ENCODE results near the gene HSPA5.
"Not testable (repeated sequence)": the region's sequence is repeated elsewhere in the genome, so short reads cannot be mapped to it uniquely, and the experiment has no call there.

HSPA5 gene

DNA sequence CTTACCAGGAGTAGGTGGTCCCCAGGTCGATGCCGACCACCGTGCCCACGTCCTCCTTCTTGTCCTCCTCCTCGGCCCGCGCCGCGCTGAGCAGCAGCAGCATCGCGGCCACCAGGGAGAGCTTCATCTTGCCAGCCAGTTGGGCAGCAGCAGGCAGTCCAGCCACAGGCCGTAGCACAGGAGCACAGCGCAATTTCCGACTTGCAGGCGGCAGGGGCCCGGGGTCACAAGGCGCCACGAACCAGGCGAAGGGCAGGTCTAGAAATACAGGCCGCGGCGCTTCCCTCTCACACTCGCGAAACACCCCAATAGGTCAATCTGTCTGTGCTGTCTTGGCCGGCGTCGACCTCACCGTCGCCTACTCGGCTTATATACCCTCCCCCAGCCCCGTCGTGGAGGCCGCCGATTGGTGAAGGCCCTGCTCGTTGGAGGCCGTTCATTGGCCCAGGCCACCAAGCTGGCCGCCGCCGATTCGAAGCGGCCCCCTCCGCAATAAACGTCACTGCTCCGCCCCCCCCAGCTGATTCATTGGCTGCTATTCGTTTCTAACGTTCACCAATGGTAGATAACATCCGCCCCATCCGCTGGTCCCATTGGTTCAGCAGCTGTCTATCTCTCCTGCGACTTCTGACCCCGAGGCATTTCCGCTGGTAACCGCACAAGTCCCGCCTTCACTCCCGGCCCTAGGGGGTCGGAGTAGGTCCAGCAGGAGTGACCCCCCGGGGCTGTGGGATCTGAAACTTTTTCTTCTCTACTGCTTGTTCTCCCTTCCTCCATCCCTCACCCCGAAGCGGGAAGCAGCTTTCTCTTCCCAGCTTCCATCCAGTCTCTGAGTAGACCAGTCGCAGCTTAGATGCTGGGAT, at the start of gene HSPA5:
Gene HSPA5, minus strand, starts transcription at position 344 of the 863 bp plus-strand sequence. Its CDS starts 217 bp downstream, at position 127.
- DNase-seq: peak; percentile 100

DNA sequence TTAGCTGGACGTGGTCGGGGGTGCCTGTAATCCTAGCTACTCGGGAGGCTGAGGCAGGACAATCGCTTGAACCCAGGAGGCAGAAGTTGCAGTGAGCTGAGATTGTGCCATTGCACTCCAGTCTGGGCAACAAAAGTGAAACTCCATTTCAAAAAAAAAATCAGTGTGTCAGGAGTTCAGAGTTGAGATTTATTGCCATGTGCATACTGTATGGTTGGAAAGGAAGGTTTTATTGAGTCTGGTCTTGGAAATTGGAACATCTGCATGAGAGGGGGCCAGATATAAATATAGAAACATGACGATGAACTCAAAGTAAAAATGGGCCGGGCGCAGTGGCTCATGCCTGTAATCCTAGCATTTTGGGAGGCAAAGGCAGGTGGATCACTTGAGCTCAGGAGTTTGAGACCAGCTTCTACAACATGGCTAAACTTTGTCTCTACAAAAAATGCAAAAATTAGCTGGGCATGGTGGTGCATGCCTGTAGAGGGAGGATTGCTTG, 45.8 kb upstream of the HSPA5 start:
- not testable (repeated sequence) for DNase-seq

DNA sequence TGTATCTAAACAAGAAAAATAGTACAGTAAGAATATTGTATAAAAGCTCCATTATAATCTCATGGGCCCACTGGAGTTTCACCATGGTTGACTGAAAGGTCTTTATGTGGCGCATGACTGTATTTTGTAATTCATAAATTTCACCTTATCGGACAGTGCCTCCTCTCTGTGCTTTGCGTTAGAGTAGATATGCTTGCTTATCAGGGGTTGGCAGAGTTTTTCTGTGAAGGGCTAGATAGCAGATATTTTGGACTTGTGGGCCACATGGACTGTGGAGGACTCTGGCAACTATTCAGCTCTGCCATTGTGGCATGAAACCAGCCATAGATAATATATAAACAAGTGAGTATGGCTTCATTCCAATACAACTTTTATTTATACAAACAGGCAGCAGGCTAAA, 43.7 kb upstream of the HSPA5 start:
- DNase-seq: no peak

DNA sequence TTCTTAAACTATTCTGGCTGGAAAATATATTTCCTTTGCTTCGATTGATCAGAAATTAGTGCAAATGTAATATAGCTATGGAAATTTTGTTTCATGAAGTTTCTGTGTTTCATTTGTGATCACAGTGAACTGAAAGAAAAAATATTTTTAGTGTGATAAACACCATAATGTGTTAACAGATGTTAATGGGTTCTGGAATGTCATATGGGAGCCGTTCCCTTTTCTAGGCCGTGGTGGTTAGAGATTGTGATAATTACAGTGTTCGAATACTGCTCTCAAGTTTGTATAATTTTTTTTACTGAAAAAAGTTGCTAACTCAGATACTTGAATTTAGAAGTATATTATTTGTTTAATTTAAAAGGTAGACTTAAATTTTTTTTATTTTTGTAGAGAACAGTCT, 39.8 kb upstream of the HSPA5 start:
- peak; percentile 15 for DNase-seq

DNA sequence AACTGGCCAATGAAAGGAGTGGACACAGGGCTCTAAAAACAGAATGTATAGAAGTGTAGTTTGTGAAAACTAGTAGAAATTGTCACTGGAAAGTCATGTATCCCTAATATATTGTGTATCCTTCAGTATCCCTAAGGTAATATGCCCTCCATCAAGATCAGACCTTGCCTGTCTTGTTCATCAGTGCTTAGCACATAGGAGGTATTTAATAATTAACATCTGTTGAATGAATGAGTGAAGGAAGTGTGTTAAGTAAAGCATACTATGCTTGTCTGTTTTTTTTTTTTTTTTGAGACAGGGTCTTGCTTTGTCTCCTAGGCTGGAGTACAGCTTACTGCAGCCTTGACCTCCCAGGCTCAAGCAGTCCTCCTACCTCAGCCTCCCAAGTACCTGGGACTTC, 36.3 kb upstream of the HSPA5 start:
- DNase-seq: no peak

DNA sequence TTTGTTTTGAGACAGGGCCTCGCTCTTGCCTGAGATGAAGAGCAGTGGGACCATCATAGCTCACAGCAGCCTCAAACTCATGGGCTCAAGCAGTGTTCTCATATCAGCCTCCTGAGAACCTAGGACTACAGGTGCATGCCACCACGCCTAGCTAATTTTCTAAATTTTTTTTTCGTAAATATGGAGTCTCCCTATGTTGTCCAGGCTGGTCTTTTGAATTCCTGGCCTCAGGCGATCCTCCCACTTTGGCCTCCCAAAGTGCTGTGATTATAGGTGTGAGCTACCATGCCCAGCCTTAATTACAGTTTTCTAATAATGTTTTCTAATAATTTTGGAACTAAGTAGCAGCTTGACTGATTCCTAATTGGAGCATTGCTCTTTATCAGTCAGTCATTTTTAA, 35.6 kb upstream of the HSPA5 start:
- DNase-seq: no peak

DNA sequence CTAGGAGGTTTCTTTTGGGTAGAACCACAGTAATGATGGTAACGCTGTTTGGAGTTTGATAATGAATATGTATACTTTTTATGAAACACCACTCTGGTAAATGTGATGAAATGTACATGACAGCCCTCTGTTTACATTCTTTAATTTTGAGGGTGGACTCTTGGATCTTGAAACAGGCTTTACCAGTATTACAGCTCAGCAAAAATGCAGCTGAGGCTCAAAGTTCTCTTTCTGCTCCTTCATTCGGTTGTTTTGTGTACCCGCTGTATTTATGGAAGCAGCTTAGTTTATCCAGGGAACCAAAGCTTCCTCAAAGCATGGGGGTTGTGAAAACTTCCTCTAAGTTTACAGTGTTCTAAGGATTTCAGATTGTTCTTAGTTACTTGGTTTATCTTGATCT, 31.6 kb upstream of the HSPA5 start:
- DNase-seq: no peak

DNA sequence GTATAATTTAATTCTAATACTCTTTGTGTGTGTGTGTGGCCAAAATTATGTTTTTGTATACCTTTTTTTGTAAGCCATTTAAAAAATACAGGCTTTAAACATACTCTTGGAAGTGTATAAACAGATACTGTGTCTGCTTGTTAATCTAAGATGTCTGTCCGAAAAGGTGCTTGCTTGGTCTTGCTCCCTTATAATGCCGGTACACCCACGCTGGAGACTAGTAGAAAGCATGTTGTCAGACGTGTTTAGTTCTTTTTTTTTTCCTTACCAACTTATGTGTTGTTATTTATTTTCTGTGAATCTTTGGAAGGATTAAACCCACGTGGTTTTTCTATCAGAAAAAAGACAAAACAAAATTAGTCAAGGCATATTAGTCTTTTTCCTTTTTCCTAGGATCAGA, 29.9 kb upstream of the HSPA5 start:
- DNase-seq: no peak

DNA sequence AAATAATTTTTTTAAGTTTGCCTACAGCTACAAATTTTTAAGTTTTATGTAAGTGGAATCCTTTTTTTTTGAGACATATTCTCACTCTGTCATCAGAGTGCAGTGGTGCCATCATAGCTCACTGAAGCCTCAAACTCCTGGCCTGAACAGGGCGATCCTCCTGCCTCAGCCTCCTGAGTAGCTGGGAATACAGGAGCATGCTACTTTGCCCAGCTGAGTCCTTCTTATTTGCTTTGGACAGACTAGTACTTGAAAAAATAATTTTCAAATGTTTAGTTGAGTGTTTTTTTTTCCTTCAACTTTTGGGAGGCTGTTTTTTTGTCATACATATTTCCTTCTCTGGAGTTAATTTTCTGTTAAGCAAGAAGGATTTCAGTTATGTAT, 27.9 kb upstream of the HSPA5 start:
- DNase-seq: no peak

DNA sequence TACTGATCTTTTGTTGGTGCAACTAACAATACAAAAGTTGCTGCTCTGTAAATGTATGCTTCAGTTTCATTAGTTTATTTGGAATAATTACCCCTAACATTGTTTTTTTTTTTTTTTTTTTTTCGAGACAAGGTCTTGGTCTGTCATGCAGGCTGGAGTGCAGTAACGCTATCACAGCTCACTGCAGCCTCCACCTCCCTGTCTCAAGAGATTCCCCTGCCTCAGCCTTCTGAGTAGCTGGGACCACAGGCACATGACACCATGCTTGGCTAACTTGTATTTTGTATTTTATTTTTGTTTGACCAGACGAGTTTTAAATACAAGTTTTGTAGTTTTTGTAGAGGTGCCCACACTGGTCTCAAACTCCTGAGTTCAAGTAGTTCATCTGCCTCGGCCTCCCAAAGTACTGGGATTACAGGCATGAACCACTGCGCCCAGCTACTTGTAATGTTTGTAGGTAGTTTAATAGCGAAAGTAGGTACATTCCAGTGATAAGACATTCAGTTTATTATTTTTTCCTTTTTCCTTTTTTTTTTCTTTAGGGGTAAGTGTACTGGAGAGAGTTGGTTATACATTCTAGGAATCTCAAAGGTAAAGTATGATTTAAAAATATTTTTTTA, 27.4 kb upstream of the HSPA5 start:
- no peak for DNase-seq

DNA sequence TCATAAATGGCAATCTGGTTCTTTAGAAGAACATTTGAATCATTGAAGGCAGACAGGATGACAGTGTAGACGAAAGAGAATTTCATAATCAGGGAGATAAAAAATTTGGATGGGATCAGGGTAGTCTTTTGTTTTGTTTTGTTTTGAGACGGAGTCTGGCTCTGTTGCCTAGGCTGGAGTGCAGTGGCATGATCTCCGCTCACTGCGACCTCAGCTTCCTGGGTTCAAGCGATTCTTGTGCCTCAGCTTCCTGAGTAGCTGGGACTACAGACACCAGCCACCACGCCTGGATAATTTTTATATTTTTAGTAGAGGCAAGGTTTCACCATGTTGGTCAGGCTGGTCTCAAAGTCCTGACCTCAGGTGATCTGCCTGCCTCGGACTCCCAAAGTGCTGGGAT, 22.9 kb upstream of the HSPA5 start:
- not testable (repeated sequence) for DNase-seq

DNA sequence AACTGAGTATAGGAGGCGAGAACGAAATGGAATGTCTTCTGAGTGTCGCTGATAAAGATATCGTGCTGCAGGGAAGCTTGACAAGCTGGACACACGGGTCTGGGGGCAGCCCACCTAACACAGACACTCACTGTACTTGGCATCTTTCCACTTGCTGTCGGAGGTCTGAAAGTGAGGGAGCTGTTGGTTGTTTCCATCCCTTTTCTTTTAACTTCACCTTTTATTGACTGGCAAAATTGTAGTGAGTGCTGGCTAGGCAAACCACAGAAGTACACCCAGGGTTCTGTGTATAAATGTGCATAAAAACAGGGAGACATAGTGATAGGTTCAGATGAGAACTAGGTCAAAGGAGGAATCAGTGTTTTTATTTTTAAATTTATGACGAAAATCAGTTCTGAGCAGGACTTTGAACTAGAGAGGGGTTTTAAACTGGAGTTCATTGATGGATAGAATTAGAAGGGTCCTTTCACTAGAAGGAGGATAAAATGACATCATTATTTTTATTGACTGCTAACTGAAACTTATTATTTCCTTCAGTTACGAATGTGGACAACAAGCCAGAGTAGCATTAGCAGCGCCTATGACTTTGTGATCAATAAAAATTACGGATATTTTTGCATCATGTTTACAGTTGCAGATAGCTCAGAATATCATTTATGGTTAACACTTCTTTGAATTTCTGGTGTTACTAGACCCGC, 21.3 kb upstream of the HSPA5 start:
- no peak for DNase-seq

DNA sequence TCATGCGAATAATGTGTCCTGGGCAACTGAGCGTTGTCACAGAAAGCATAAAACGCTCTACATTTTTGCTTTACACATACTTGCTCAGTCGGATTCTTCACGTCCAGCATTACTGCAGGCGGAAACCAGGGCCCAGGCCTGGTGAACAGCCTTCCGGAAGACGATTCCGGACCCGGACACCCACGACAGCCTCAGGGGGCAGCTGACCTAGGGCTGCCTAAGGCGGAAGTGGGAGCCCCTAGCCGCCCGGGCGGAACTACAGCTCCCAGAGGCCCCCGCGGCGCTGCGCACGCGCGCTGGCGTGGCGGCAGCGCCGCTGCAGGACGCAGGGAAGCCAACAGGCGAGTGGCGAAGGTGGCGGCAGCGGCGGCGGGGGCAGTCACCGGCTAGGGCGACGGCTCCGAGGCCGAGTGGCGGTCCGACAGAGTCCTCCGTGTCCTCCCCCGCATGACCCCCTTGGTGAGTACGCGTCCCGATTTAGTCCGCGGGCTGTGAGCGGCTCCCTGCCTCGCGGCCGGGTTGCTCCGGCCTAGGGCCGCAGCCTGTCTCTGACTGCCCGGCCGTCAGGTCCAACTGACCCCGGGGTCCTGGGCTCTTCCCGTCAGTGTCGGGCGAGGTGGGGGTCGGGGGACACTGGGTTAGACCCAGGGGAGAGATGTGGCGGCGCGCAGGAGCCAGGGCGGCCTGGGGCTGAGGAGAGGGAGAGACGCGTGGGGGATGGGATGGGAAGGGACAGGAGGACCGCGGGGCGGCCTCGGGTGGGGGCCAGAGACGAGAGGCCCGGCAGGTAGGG, 20.6 kb upstream of the HSPA5 start, which contains the start of gene GAPVD1:
Gene GAPVD1, plus strand, starts transcription at position 326 of the 793 bp plus-strand sequence. CDS start 37,096 bp downstream, outside the sequence.
- peak; percentile 98 for DNase-seq

DNA sequence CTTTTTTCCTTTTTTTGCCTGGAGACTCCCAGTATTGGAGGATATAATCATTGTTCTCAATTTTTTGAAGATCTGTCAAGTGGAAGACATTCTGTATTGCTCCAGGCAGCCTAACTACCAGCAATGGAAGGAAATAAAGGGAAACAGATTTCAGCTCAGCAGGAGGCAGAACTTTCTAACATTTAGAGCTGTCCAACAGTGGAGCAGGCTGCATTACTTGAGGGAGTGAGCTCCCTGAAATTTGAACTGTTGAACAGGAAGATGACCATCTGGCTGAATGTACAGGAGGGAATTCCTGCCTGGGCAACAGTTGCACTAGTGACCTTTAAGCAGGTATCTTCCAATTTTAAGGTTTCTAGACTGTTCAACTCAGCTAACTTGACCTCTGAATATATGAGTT, 19.4 kb upstream of the HSPA5 start:
- peak; percentile 95 for DNase-seq

DNA sequence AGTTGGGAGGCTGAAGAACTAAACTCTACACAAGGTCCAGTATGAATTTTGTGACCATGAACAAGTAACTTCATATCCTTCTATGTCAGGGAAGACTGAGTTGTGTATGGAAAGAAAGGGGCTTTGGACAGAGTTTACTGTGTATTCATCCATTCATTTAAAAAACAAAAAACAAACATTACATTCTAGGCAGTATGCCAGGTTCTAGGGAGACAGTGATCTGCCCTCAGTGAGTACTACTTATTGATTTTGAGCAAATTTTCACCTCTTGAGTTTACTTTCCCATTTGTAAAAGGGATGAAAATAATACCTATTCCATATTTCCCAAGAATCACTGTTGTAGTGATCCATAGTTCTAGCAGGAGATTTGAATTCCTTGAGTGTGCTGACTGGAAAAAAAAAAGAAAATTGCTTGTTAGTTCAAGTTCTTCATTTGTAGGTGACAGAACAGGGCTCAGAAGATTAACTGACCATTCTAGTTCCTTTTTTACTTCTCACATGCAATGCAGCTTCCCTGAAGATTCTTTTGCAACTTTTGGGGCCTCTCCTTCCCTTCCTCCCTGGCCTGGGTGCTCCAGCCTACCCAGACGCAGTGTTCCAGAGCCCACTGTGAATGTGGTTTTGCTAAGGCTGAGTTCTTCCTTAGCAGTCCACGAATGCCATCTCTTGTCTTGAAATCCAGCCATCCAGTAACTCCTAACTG, 17.8 kb upstream of the HSPA5 start:
- peak; percentile 57 for DNase-seq

DNA sequence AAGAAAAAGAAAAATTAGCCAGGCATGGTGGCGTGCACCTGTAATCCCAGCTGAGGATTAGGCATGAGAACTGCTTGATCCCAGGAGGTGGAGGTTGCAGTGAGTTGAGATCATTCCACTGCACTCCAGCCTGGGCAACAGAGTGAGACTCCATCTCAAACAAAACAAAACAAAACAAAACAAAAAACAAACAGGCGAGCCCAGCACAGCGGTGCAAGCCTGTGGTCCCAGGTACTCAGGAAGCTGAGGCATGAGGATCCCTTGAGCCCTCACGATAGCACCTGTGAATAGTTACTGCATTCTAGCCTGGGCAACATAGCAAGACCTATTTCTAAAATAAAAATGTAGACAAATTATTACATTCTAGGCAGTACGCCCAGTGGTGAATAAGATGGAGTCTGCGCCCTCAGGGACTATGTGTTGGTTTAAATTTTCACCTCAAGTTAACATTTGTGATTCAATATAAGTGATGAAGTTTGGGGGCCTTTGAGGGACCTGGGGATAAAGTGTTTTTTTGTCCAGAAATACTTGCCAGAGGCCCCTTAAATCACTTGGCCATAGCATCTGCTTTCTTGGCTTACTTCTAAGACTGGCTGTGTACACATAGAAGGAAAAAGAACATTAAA, 17.1 kb upstream of the HSPA5 start:
- no peak for DNase-seq

DNA sequence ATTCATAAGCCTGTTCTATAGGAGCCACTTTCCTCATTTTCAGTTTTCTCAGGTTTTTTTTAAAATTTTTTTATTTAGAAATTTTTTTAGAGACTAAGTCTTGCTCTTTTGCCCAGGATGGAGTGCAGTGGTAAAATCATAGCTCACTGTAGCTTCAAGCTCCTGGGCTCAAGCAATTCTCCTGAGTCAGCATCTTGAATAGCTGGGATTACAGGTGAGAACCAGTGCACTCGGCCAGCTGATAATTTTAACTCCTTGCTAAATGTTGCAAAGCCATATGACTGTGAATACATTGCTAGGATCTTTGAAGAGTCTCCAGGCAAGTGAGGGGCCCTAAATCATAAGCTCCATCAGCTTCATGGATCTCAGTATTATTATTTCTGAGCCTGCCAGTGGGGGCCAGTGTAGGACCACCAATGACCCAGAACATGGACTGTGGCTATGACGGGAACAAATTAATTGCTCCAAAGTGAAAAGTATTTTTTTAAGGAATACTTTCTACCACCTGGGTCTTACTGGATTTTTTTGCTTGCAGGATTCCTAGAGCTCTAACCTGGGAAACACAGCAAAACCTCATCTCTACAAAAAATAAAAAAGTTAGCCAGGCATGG, 14.7 kb upstream of the HSPA5 start:
- DNase-seq: peak; percentile 61

DNA sequence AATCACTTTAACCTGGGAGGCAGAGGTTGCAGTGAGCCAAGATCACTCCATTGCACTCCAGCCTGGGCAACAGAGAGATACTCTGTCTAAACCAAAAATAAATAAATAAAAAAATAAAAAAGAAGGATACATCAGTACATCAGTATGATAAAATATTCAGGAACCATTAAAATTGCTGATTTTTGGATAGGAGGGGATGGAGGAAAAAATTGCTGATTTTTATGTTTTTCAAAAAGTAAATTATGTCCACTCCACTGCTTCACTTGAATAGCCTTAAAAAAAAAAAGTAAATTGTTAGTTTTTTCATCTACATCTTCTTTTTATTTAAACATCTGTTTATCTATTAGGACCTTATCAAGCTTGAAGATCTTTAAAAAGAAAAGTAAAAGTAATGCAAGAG, 13.1 kb upstream of the HSPA5 start:
- DNase-seq: no peak

DNA sequence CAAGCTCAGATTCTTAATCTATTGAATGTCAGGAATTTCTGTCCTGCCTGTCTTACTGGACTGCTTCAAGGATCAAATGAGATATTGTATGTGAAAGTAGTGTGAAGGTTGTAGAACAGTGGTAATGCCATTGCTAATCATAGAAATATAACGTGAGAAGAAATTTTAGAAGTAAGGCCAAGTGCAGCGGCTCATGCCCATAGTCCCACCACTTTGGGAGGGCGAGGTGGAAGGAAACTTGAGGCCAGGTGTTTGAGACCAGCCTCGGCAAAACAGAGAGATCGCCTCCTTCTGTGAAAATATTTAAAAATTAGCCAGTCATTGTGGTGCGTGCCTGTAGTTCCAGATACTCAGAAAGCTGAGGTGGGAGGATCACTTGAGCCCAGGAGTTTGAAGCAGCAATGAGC, 5.1 kb upstream of the HSPA5 start:
- no peak for DNase-seq

DNA sequence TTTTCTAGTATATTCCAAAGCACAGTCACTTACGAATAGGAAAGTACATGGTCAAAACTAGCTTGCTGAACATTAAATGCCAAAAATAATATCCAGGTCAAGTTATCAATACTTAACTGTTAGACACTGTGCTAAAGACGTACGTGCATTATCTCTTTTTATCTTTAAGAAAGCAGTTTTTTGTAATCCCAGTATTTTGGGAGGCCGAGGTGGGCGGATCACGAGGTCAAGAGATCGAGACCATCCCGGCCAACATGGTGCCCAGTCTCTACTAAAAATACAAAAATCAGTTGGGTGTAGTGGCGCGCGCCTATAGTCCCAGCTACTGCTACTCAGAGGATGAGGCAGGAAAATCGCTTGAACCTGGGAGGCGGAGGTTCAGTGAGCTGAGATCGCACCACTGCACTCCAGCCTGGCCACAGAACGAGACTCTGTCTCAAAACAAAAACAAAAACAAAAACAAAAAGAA, 2.7 kb upstream of the HSPA5 start:
- DNase-seq: no peak
